Osteoblast (primary cell): ENCODE measurements around the gene APBB1. TPM values are rescaled to one million over a fixed set of nuclear protein-coding genes. Genes with fewer than 3 reads are reported as not detected.

Experiments
- DNase-seq: peaks from one replicate; pipeline ENCODE4 v3.0.0; 2011; ENCODE audit warnings: low spot score, mixed read lengths; ENCODE audit not compliant: insufficient read length; ENCODE audit errors: missing footprints
- H2AFZ ChIP-seq: 2 replicates; pipeline ENCODE4 v1.6.0; 2011; ENCODE audit warnings: mild to moderate bottlenecking, low read length
- H3K27ac ChIP-seq: 2 replicates; pipeline ENCODE4 v1.5.1; 2011; ENCODE audit warnings: mild to moderate bottlenecking, low read depth, low read length, moderate library complexity
- H3K27me3 ChIP-seq: 2 replicates; pipeline ENCODE4 v1.6.0; 2012; ENCODE audit warnings: mild to moderate bottlenecking, control low read depth, inconsistent platforms, low read length, moderate library complexity; ENCODE audit not compliant: insufficient read depth
- H3K36me3 ChIP-seq: 2 replicates; pipeline ENCODE4 v1.5.1; 2011; ENCODE audit warnings: mild to moderate bottlenecking, low read length, control low read depth, moderate library complexity; ENCODE audit not compliant: insufficient read depth
- H3K4me1 ChIP-seq: 2 replicates; pipeline ENCODE4 v1.5.1; 2011; ENCODE audit warnings: mild to moderate bottlenecking, low read length, control low read depth, moderate library complexity; ENCODE audit not compliant: insufficient read depth
- H3K4me2 ChIP-seq: 2 replicates; pipeline ENCODE4 v1.6.0; 2011; ENCODE audit warnings: mild to moderate bottlenecking, low read length; ENCODE audit not compliant: insufficient read depth
- H3K4me3 ChIP-seq: fragments of 200-600 bp; sonication (generic); 3 replicates; pipeline ENCODE4 v1.5.1; 2012; ENCODE audit warnings: mild to moderate bottlenecking, low read length, inconsistent platforms; ENCODE audit not compliant: insufficient read depth
- H3K79me2 ChIP-seq: 2 replicates; pipeline ENCODE4 v1.6.0; 2012; ENCODE audit warnings: mild to moderate bottlenecking, low read length, control low read depth, inconsistent platforms; ENCODE audit not compliant: insufficient read depth
- H3K9me3 ChIP-seq: 2 replicates; pipeline ENCODE4 v1.5.1; 2011; ENCODE audit warnings: low read depth, low read length, control low read depth
- H4K20me1 ChIP-seq: 2 replicates; pipeline ENCODE4 v1.6.0; 2012; ENCODE audit warnings: mild to moderate bottlenecking, low read length, control low read depth; ENCODE audit not compliant: insufficient read depth
- total RNA-seq: library from RNA; depleted of rRNA; stranded (reverse); fragments of >200 nt; gene quantifications from 2 replicates; pipeline ENCODE4 v1.2.3, GENCODE V29; 2012
- TF ChIP-seq, protein P1 (sequence below): IDR thresholded peaks from 2 replicates; pipeline ENCODE4 v1.5.1; 2011; ENCODE audit warnings: mild to moderate bottlenecking, low read depth, low read length, moderate library complexity; ENCODE audit errors: extremely low read depth

The APBB1 gene
- total RNA-seq, 1 donor, result 45.6 TPM

DNA sequence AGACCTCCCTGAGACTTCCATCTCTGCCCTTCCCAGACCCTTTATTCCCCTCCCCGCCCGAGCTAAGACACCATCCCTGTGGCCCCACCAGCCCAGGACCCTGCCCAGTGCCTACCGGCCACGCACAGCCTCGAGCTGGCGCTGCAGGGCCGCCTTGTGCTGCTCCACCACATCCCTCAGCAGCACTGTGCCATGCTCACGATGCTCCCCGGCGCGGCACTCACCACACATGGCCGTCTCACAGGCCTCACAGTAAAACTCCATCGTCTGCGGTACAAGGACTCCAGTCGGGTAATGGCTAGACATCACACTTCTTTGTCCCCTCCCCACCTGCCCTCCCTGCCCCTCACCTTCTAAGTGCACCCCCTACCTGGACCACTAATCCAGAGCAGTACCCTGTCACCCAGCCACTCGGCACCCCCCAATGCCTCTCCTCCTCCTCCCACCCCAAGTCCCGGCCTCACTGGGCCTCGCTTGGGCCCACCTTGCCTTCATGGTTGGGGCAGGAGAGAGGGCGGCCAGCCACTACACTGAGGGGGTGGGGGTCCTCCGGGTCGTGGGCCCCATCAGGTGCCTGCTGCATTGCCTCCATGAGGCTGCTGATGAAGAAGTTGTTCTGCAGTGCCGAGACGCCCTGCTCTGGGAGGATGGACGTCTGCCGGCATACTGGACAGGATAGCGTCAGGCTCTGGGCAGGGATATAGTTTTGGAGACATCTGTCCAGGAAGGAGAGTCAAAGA, 38.9 kb upstream of the APBB1 start:
- Histone ChIP-seq H3K36me3 (peaks cover 40% of the 10 kb centered on the region), H3K79me2 (no peaks in the 10 kb centered on the region), H4K20me1 (no peaks in the 10 kb centered on the region), H3K4me1 (peaks cover under 1% of the 10 kb centered on the region), H3K27ac (no peak overlapping the region), H3K27me3 (no peaks in the 10 kb centered on the region), H3K9me3 (no peaks in the 10 kb centered on the region), H3K4me2 (no peak overlapping the region), H2AFZ (no peak overlapping the region), H3K4me3 (no peak overlapping the region)
- TF ChIP-seq, protein P1, sequence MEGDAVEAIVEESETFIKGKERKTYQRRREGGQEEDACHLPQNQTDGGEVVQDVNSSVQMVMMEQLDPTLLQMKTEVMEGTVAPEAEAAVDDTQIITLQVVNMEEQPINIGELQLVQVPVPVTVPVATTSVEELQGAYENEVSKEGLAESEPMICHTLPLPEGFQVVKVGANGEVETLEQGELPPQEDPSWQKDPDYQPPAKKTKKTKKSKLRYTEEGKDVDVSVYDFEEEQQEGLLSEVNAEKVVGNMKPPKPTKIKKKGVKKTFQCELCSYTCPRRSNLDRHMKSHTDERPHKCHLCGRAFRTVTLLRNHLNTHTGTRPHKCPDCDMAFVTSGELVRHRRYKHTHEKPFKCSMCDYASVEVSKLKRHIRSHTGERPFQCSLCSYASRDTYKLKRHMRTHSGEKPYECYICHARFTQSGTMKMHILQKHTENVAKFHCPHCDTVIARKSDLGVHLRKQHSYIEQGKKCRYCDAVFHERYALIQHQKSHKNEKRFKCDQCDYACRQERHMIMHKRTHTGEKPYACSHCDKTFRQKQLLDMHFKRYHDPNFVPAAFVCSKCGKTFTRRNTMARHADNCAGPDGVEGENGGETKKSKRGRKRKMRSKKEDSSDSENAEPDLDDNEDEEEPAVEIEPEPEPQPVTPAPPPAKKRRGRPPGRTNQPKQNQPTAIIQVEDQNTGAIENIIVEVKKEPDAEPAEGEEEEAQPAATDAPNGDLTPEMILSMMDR, result no peak
- no peak for DNase-seq

DNA sequence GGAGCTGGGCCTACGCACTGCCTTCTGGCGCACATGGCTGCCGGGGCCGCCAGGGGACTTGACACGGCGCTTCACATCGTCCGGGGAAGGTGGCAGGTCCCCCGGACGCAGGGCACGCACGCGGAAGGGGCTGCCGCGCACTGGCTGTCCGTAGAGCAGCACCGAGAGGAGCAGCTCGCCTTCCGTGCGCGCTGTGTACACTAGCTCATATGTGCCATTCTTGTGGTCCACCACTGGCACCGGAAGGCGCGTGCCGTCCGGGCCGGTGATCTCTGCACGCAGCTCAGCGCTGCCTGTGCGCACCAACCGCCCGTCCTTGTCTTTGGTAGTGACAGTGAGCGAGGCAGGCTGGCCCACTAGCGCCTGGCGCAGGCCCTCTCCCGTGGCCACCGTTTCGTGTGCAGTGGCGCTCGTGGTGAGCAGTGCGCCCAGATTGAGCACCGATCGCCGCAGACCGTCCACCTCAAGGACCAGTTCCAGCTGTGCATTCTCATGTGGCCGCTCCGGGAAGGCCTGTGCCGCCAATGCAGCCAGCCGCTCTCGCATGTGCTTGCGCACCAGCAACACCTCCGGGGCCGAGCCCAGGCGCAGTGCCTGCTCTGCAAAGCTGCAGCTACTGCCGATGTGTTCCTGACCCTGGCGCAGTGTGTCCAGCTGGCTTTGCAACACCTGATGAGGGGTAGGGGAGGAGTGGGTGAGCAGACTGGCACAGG, 37.6 kb upstream of the APBB1 start:
- H3K4me2 ChIP-seq, result no peak overlapping the region
- H3K4me1 ChIP-seq, result peaks cover 12% of the 10 kb centered on the region
- H4K20me1 ChIP-seq, result peaks cover 2% of the 10 kb centered on the region
- H3K9me3 ChIP-seq, result no peaks in the 10 kb centered on the region
- H3K79me2 ChIP-seq, result no peaks in the 10 kb centered on the region
- no peak overlapping the region for H3K4me3 ChIP-seq
- no peak overlapping the region for H3K27ac ChIP-seq
- TF ChIP-seq, protein P1, result no peak
- no peaks in the 10 kb centered on the region for H3K27me3 ChIP-seq
- peaks cover 36% of the 10 kb centered on the region for H3K36me3 ChIP-seq
- H2AFZ ChIP-seq, result no peak overlapping the region
- no peak for DNase-seq

DNA sequence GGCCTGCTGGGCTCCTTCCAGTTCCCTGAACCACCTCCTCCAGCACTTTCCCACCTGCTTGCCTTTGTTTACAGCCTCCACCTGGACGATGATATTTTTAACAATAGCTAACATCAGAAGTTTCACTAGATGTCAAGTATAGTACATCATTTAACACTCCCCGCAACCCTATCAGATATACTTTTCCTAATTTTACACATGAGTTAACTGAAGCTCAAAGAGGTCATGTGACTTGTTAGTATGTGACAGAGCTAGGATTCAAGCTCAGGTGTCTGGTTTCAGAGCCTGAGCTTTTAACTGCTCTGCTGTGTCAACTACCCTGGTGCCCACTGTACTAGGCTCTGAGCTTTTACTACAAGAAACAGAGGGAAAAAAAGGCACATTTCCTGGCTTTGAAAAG, 36.2 kb upstream of the APBB1 start:
- Histone ChIP-seq H2AFZ (no peak overlapping the region), H3K9me3 (no peaks in the 10 kb centered on the region), H3K36me3 (peaks cover 50% of the 10 kb centered on the region), H3K4me3 (no peak overlapping the region), H3K4me1 (peaks cover 15% of the 10 kb centered on the region), H3K27ac (no peak overlapping the region), H4K20me1 (peaks cover 6% of the 10 kb centered on the region), H3K27me3 (no peaks in the 10 kb centered on the region), H3K4me2 (no peak overlapping the region), H3K79me2 (no peaks in the 10 kb centered on the region)
- TF ChIP-seq, protein P1, result no peak
- DNase-seq, result no peak

DNA sequence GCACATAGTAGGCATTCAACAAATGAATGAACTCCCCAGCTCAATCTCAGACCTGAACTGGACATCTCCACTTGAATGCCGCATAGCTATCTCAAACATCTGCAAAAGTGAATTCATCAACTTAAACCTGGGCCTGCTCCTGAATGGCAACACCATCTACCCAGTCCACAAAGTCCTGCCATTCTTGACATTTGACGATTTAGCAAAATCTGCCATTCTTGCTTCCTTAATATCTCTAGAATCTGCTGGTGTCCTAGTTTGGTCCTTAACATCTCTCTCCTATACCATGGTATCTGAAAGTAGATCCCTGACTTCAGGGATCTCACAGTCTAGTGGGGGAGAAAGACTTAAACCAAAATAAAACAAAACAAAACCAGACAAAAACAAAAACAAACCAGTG, 34.3 kb upstream of the APBB1 start:
- no peaks in the 10 kb centered on the region for H3K9me3 ChIP-seq
- no peak overlapping the region for H3K4me3 ChIP-seq
- H2AFZ ChIP-seq, result no peak overlapping the region
- no peak overlapping the region for H3K4me2 ChIP-seq
- peaks cover 15% of the 10 kb centered on the region for H3K4me1 ChIP-seq
- H4K20me1 ChIP-seq, result peaks cover 6% of the 10 kb centered on the region
- peaks cover 60% of the 10 kb centered on the region for H3K36me3 ChIP-seq
- H3K27me3 ChIP-seq, result no peaks in the 10 kb centered on the region
- TF ChIP-seq, protein P1, result no peak
- H3K27ac ChIP-seq, result no peak overlapping the region
- no peaks in the 10 kb centered on the region for H3K79me2 ChIP-seq
- no peak for DNase-seq
